Retinal pigment epithelial cell (primary cell): ENCODE data around the gene TXNIP.

Source experiments
- DNase-seq: peaks from one replicate; pipeline ENCODE4 v3.0.0-alpha.2; 2010; ENCODE audit warnings: low read depth
- H3K4me3 ChIP-seq: 2 replicates; pipeline ENCODE4 v1.5.1; 2011; ENCODE audit warnings: mild to moderate bottlenecking, low read length, control low read depth, moderate library complexity
- TF ChIP-seq, protein P1 (sequence below): conservative IDR thresholded peaks from 2 replicates; pipeline ENCODE4 v1.5.1; 2011; ENCODE audit warnings: low read depth, low read length, control low read depth, inconsistent platforms

TXNIP gene

DNA sequence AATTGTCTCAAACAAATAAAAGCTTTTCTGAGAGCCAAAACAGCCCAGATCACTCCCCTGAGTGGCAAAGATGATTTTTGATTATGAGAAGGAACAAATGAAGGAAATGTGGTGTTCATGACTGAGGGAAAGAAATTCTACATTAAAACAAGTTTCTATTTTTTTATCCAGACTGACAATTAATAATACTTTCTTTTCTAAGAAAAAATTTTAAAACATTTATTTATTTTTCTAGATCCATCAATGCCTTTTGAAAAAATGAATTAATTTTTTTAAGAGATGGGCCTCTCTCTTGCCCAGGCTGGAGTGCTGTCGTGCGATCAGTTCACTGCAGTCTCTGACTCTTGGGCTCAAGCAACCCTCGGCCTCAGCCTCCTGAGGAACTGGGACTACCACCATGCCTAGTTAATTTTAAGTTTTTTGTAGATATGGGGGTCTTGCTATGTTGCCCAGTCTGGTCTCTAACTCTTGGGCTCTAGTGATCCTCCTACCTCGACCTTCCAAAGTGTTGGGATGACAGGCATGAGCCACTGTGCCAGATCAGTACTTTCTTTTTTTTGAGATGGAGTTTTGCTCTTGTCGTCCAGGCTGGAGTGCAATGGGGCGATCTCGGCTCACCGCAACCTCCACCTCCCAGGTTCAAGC, 11.2 kb upstream of the TXNIP start:
- no peak for DNase-seq
- H3K4me3 ChIP-seq: no peak overlapping the region
- TF ChIP-seq, protein P1, sequence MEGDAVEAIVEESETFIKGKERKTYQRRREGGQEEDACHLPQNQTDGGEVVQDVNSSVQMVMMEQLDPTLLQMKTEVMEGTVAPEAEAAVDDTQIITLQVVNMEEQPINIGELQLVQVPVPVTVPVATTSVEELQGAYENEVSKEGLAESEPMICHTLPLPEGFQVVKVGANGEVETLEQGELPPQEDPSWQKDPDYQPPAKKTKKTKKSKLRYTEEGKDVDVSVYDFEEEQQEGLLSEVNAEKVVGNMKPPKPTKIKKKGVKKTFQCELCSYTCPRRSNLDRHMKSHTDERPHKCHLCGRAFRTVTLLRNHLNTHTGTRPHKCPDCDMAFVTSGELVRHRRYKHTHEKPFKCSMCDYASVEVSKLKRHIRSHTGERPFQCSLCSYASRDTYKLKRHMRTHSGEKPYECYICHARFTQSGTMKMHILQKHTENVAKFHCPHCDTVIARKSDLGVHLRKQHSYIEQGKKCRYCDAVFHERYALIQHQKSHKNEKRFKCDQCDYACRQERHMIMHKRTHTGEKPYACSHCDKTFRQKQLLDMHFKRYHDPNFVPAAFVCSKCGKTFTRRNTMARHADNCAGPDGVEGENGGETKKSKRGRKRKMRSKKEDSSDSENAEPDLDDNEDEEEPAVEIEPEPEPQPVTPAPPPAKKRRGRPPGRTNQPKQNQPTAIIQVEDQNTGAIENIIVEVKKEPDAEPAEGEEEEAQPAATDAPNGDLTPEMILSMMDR: no peak

DNA sequence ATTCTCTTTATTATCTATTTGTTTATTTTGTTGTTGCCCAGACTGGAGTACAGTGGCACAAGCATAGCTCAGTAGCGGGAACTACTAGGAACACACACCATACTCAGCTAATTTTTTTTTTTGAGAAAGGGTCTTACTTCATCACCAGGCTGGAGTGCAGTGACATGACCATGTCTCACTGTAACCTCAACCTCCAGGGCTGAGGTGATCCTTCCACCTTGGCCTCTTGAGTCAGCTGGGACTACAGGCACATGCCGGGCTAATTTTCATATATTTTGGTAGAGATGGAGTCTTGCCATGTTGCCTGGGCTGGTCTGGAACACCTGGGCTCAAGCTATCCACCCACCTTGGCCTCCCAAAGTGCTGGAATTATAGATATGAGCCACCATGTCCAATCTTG, 5.3 kb upstream of the TXNIP start:
- H3K4me3 ChIP-seq: no peak overlapping the region
- TF ChIP-seq, protein P1: no peak
- DNase-seq: no peak

DNA sequence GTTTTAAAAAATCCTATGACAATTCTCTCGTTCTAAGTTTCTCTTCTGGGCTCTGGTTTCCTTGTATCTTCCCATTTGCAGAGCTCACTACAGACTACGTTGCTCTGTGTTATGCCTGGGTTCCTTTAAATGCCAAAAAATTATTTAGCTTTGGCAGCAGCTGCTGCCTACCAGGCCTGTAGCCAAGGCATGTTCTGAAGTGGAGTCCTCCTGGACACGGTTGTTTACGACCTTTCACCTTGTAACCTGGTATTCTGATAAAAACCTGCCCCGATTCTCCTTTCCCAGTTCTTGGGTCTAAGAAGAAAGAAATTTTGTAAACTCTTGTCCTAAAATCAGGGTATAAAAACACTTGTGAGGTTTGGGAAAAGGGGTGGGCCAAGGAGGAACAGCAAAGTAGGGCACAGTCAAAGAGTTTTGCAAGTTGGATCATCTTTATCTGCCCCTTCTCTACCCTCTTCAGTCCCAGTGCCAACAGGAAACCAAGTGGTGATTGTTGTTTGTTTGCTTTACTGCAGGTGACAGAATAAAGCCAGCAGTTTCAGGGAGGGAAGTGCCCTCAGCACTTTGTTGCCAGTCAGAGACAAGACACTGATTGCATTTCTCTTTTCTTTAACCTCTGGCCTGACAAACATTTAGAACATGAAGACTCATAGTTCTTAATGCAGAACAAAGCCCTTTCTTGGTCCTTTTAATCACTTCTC, 3.1 kb upstream of the TXNIP start:
- TF ChIP-seq, protein P1: no peak
- no peak for DNase-seq
- H3K4me3 ChIP-seq: no peak overlapping the region

DNA sequence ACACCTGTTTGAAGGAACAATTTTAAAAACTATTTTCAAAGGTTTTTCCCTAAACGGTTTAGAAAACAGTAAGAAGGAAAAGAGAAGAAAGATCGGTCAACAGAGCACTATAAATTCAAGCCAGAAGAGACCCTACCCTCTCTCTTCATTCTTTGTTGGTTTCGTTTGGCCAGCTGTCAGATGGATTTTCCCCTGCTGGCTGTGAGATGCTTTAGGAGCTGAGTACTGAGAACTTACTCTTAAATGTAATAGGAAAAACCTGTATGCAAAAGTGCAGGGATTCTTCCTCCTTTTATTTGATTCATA, 1.3 kb upstream of the TXNIP start:
- TF ChIP-seq, protein P1: no peak
- no peak overlapping the region for H3K4me3 ChIP-seq
- DNase-seq: no peak

DNA sequence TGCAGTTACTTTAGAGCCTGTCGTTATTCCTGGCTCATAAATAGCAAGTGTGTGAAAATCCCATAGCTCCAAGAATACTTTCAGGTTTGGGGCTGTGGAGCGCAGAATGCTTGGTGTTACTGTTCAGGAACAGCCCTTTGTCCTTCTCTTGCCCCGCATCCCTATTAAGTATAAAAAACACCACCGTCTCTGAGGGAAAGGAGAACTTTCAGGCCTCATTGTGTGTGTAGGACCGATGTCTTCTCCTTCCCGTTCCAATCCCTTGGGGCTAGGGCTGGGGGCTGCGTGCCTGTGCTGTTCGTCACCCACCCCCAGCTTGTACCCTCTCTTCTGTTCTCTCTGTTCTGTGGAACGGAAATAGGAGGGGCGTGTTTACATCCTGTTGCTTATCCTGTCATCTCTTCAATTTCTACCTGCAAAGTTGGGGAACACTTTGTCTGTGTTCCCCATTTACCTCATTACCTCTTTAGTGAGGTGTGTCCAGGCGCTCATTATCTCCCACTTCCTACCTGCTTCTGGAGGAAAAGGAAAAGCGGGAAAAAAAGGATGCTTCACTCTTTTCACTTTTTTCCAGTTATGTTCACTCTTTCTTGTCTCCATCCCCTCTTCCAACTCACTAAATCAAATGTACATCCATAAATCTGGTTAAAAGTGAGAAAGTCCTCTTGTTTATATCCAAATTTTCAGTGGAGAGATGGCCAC, 788 bp upstream of the TXNIP start:
- DNase-seq: no peak
- TF ChIP-seq, protein P1: no peak

DNA sequence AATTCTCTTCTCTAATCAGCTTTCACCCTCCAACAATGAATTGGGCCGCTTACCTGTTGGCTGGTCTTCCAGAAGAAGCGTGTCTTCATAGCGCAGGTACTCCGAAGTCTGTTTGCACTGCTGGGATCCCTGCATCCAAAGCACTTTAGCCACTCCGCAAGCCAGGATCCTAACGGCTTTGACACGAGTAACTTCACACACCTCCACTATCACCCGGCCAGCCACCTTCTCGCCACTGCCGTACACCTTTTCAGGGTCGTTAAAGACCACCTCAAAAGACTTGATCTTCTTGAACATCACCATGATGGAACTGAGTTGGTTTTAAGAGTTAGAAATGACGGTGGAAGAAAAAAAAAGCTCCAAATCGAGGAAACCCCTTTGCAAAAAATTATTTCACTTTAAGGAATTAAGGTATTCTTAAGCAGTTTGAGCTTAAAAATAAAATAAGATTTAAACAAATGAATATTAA, 381 bp downstream of the TXNIP start:
- peak overlapping the region; percentile 98 for H3K4me3 ChIP-seq
- TF ChIP-seq, protein P1: no peak
- DNase-seq: no peak

More for the DNA sequence above, 788 bp upstream of the TXNIP start:
- H3K4me3 ChIP-seq: peak overlapping the region; percentile 98
